Body of pancreas (tissue), 4 donors: ENCODE measurements around the gene MALAT1.

Experiments used
- CTCF ChIP-seq, 7 experiments: fragments of 450-650 bp in 4 of 7; fragments of 200-600 bp in 3 of 7; sonication (generic) in 3 of 7; IDR thresholded peaks; one replicate each; pipeline ENCODE4 v1.5.1; 2016 to 2019; ENCODE audit warnings: antibody characterized with exemption in 7 of 7
- POLR2A ChIP-seq, 3 donors: fragments of 450-650 bp; IDR thresholded peaks; one replicate each; pipeline ENCODE4 v1.6.1; 2016; ENCODE audit warnings: antibody characterized with exemption in 3 of 3, mild to moderate bottlenecking in 2 of 3

- TF ChIP-seq CTCF (IDR thresholded peaks at IDR 0.05) = peak in 2 of 7 experiments; percentile 24 to 33
- peak; percentile 25 to 66 (median 55) for TF ChIP-seq POLR2A (IDR thresholded peaks at IDR 0.05)
Measured at GRCh38 chr11:65539744-65540289, 41.0 kb downstream of the MALAT1 start.
